Right renal cortex interstitium (tissue), 3 donors: Measurements from ENCODE around the gene EMC10. TPM values are rescaled to one million over a fixed set of nuclear protein-coding genes. Genes with fewer than 3 reads are reported as not detected.
"Not testable (repeated sequence)": the region's sequence is repeated elsewhere in the genome, so short reads cannot be mapped to it uniquely, and the experiment has no call there.

Experiments used
- DNase-seq, 3 donors: peaks; one replicate each; pipeline ENCODE4 v3.0.0-alpha.2; 2013; ENCODE audit warnings: low read depth in 3 of 3, low spot score in 2 of 3
- polyA plus RNA-seq, 3 donors: library from polyadenylated mRNA; unstranded; fragments of 120-200 nt; gene quantifications; one replicate each; pipeline ENCODE4 v1.2.1, GENCODE V29; 2013; ENCODE audit not compliant: insufficient read length in 3 of 3

Gene EMC10
- polyA plus RNA-seq, 3 donors: 103 to 123 (median 107) TPM

- no peak for DNase-seq
These were observed 36.9 kb downstream of the EMC10 start for GRCh38 chr19:50512999-50513745.

- DNase-seq: no peak
These were observed 37.5 kb downstream of the EMC10 start, which contains the start of gene ASPDH for GRCh38 chr19:50513746-50514345. TSS of gene ASPDH (minus strand) at chr19:50513913. CDS start at chr19:50513823, 90 bp downstream.

GRCh38 chr19:50514346-50515167 lies 38.2 kb downstream of the EMC10 start:
- DNase-seq: no peak

DNA sequence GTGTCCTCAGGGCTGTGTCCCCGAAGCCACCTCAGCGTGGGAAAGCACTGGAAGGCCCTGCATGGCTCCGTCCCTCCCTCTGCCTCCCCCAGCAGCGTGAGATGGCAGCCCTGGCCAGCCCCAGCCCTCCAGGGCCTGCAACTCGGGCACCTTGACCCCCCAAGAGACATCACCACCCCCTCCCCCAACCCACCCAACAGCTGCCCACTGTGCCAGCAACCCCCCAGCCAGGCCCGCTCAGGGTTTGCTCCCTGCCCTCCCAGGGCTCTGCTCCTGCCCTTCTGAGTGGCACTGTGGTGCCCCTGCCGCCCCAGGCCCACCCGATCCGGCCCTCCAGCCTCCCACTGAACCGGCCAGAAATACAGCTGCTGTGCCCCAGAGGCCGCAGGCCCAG lies 38.9 kb downstream of the EMC10 start:
- no peak for DNase-seq

GRCh38 chr19:50516456-50516855 lies 40.1 kb downstream of the EMC10 start:
- DNase-seq: no peak

DNA sequence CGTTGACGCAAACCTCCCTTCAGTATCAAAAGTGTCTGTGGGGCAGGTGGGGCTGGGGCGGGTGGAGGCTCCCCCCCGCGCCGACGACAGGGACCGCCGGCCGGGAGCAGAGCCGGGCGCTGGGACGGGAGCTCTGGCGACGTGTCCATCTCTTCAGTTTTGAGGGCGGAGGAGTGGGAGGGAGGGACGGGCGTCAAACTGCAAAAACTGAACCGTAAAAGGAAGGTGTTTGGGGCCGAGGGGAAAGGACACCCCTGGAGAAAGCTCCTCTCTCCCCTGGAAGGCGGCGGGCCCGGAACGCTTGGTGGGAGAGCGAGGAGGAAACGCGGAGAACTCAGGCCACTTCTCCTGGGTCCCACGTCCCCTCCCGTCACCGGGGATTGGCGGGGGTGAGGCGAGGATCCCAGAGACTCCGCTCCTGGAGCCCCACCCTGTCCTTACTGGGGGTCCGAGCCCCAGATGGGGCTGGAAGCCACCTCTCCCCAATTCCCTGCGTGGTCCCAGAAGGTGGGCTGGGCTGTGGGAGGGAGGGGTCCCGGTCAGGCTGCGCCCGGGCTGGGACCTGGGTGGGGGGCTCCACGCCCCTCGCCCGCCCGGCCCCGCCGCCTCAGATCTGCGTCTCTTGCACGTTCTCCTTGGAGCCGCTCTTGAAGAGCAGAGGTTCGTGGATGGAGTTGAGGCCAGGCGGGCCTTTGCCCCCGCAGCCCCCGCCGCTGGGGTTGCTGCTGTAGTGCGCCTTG lies 40.8 kb downstream of the EMC10 start:
- no peak for DNase-seq

- DNase-seq: no peak
These were observed 41.4 kb downstream of the EMC10 start for GRCh38 chr19:50517704-50518075.

DNA sequence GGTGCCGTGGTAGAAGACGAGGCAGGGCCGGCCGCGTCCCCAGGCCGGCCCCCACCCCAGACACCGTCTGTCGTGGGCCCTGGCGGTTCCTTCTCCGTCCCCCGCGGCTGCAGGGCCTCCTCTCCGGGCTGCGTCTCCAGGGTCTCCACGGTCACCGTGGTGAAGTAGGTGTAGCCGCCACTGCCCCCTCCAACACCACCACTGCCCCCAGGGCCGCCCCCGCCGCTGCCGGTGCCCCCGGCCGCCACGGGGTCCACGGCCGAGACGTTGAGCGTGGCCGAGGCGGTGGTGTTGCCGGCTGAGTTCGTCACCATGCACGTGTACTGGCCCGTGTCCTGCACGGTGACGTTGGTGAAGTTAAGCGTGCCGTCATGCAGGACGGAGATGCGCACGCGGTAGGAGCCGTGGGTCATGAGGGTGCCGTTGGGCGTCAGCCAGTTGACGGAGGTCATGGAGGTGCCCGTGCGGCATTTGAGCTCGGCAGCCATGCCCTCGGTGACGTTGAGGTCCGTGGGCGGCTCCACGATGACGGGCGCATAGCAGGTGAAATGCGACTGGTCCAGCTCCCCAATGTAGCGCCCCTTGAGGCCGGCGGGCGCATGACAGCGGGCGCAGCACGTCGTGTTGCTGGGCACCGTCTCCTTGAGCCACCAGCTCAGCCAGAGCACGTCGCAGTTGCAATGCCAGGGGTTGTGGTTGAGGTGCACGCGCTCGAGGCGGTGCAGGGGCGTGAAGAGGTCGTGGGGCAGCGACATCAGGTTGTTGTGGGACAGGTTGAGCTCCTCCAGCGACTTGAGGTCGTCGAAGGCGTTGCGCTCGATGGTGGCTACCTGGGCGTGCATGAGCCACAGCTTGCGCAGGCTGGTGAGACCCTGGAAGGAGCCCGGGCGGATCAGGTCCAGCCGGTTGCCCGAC lies 42.0 kb downstream of the EMC10 start:
- DNase-seq: no peak

DNA sequence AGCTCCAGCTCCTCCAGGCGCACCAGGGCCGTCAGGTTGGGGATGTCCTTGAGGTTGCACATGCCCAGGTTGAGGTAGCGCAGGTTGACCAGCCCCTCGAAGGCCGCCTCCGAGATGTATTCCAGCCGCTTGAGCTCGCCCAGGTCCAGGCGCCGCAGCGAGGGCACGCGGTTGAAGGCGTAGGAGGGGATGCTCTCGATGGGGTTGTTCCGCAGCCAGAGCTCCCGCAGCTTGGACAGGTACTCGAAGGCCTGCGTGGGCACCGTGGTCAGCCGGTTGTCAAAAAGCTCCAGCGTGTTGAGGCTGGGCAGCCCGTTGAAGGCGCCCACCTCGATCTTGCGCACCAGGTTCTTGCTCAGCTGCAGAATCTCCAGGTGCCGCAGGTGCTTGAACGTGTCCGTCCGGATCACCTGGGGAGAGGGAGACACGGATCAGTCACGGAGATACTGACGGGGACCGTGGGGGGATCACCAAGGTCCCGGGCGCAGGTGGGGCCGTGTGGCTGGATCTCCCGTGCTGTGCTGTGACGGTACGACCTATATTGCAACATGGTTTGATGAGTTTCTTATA lies 42.8 kb downstream of the EMC10 start:
- DNase-seq: no peak

DNA sequence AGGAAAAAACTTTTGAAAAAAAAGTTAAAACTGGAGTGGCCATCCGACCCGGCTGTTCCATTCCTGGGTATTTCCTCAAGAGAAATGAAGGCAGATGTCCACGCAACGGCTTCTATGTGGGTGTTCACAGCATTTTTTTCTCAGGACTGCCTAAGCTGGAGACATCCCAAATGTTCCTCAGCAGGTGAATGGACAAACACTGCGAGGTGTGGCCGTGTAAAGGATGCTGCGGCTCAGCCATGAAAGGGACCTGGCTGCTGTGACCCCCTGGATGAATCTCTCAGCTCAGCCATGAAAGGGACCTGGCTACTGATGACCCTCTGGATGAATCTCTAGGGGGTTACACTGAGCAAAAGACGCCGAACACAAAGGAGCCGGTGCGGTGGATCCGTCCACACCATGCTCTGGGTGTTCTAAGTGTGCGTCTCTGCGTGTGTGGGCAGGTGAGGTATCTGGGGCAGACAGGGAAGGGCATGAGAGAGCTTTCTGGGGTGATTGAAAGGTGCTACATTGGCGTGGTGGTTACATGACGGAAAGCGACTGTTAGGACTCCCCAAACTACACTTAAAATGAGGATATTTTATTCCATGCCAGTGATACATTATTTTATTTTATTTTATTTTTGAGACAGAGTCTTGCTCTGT lies 44.6 kb downstream of the EMC10 start:
- no peak for DNase-seq

DNA sequence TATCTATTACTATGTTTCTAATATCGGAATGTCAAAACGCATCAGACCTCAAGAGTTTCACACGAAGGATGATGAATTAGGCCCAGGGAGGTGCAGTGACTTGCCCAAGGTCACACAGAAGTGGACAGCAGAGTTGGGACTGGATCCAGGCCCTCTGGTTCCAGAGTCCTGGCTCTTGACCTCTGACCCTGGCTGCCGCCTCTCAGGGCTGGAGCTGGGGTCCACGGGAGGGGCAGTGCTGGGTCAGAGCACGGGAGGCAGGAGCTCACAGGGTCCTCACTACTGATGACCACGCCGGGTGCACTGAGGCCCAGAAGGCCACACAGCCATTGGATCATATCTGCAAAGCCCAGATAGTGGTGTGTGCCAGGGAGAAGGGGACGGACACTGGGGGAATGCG lies 46.6 kb downstream of the EMC10 start:
- no peak for DNase-seq

DNA sequence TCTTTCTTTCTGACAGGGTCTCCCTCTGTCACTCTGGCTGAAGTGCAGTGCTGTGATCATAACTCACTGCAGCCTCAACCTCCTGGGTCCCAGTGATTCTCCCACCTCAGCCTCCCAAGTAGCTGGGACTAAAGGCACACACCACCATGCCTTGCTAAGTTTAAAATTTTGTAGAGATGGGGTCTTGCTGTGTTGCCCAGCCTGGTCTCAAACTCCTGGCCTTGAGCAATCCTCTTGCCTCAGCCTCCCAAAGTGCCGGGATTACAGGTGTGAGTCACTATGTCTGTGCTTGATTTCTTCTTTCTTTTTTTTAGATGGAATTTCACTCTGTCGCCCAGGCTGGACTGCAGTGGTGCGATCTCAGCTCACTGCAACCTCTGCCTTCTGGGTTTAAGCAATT lies 51.7 kb downstream of the EMC10 start:
- not testable (repeated sequence) for DNase-seq

- DNase-seq: no peak
These were observed 54.9 kb downstream of the EMC10 start for GRCh38 chr19:50531171-50531612.

- DNase-seq: no peak
These were observed 56.6 kb downstream of the EMC10 start for GRCh38 chr19:50532952-50533351.

- no peak for DNase-seq
These were observed 58.2 kb downstream of the EMC10 start for GRCh38 chr19:50534478-50534877.

- no peak for DNase-seq
These were observed 59.4 kb downstream of the EMC10 start for GRCh38 chr19:50535672-50536187.

DNA sequence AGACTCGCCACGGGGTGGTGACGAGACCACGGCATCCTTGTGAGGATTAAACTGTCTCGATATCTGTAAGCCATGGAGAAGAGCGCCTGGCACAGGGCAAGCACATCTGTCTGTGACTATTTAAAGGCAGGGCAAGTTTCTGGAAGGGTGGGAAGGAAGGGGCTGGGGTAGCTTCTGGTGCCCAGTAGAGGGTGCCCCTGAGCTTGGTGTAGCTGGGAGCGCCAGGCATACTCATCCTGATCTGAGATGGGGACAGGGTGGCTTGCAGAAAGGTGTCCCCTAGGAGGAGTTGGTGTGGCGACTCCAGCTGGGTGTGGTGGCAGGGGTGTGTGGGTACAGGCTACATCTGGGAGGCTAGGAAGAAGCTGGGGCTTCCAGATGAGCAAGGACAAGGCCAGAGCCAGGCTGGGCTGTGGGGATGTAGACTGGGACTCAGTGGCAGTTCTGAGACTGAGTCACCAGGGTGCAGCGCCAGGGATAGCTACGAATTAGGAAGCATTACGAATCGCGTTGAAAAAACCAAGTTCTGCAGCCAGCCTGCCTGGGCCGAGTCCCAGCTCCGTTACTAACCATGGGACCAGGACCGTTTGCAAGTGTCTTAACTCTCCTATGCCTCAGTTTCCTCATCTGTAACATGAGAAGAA lies 60.5 kb downstream of the EMC10 start:
- DNase-seq: no peak

- DNase-seq: no peak
These were observed 61.0 kb downstream of the EMC10 start for GRCh38 chr19:50537306-50537685.
